Caki2 (cell line): Measurements from ENCODE around the gene APOL3. TPM values are rescaled to one million over a fixed set of nuclear protein-coding genes. Genes with fewer than 3 reads are reported as not detected.
A peak's percentile ranks its signal among the peaks of the same experiment; 100 is the strongest.
"Not testable (repeated sequence)": the region's sequence is repeated elsewhere in the genome, so short reads cannot be mapped to it uniquely, and the experiment has no call there.

Experiments used
- DNase-seq: peaks from one replicate; pipeline ENCODE4 v3.0.0-alpha.2; 2015; ENCODE audit warnings: low read depth
- in situ Hi-C: cut with HindIII; loops from 2 replicates; pipeline ENCODE4 v1.10.0; 2016; ENCODE audit warnings: low sequenced_read_pairs, low pct_unique_long_range_greater_than_20kb, mixed read lengths
- total RNA-seq: library from RNA; depleted of rRNA; stranded (reverse); fragments of >200 nt; shearing (Covaris generic); gene quantifications from 2 replicates; pipeline ENCODE4 v1.2.3, GENCODE V29; 2014; ENCODE audit warnings: low replicate concordance

Gene APOL3
- total RNA-seq, 1 experiment from 2014 or later = 2.3 TPM

- no peak for DNase-seq
- in situ Hi-C loops = no loop called here
Observed at GRCh38 chr22:36166518-36167220, 6.1 kb upstream of the APOL3 start.

GRCh38 chr22:36166086-36166485 is 5.5 kb upstream of the APOL3 start:
- in situ Hi-C loops = no loop called here
- DNase-seq = no peak

- DNase-seq = no peak
- in situ Hi-C loops = no loop called here
Observed at GRCh38 chr22:36165141-36165540, 4.6 kb upstream of the APOL3 start.

- in situ Hi-C loops = no loop called here
- no peak for DNase-seq
Observed at GRCh38 chr22:36164621-36165020, 4.1 kb upstream of the APOL3 start.

- in situ Hi-C loops = no loop called here
- DNase-seq = no peak
Observed at GRCh38 chr22:36163497-36163896, 2.9 kb upstream of the APOL3 start.

GRCh38 chr22:36162127-36163034 is 1.8 kb upstream of the APOL3 start:
- no peak for DNase-seq
- in situ Hi-C loops = no loop called here

- in situ Hi-C loops, DNase-seq: not testable (repeated sequence)
Observed at GRCh38 chr22:36161793-36162126, 1.2 kb upstream of the APOL3 start.

GRCh38 chr22:36156515-36157419 is 3.8 kb downstream of the APOL3 start:
- peak; percentile 38 for DNase-seq
- in situ Hi-C loops = no loop called here

GRCh38 chr22:36156119-36156514 is 4.4 kb downstream of the APOL3 start:
- in situ Hi-C loops = no loop called here
- DNase-seq = no peak

- no peak for DNase-seq
- in situ Hi-C loops = no loop called here
Observed at GRCh38 chr22:36155702-36156101, 4.9 kb downstream of the APOL3 start.

GRCh38 chr22:36154423-36154945 is 6.1 kb downstream of the APOL3 start:
- DNase-seq = no peak
- in situ Hi-C loops = no loop called here

- in situ Hi-C loops = no loop called here
- no peak for DNase-seq
Observed at GRCh38 chr22:36153501-36154422, 6.8 kb downstream of the APOL3 start.

- DNase-seq, in situ Hi-C loops: not testable (repeated sequence)
Observed at GRCh38 chr22:36152821-36153220, 7.7 kb downstream of the APOL3 start.

- in situ Hi-C loops = no loop called here
Observed at GRCh38 chr22:36152088-36152487, 8.5 kb downstream of the APOL3 start.

GRCh38 chr22:36151006-36151595 is 9.5 kb downstream of the APOL3 start:
- DNase-seq = no peak
- in situ Hi-C loops = no loop called here

More at GRCh38 chr22:36152088-36152487, 8.5 kb downstream of the APOL3 start:
- no peak for DNase-seq

GRCh38 chr22:36149441-36149840 is 11.1 kb downstream of the APOL3 start:
- in situ Hi-C loops = no loop called here
- DNase-seq = no peak

- no peak for DNase-seq
- in situ Hi-C loops = no loop called here
Observed at GRCh38 chr22:36148411-36148810, 12.1 kb downstream of the APOL3 start.
